GM19397 (cell line): ENCODE measurements around the gene DST.

ENCODE experiments used
- ATAC-seq: cut with Tn5 transposase; IDR thresholded peaks from one replicate; pipeline ENCODE4 v1.9.1; 2021; ENCODE audit warnings: mild to moderate bottlenecking, moderate library complexity; ENCODE audit not compliant: unreplicated experiment

Gene DST

DNA sequence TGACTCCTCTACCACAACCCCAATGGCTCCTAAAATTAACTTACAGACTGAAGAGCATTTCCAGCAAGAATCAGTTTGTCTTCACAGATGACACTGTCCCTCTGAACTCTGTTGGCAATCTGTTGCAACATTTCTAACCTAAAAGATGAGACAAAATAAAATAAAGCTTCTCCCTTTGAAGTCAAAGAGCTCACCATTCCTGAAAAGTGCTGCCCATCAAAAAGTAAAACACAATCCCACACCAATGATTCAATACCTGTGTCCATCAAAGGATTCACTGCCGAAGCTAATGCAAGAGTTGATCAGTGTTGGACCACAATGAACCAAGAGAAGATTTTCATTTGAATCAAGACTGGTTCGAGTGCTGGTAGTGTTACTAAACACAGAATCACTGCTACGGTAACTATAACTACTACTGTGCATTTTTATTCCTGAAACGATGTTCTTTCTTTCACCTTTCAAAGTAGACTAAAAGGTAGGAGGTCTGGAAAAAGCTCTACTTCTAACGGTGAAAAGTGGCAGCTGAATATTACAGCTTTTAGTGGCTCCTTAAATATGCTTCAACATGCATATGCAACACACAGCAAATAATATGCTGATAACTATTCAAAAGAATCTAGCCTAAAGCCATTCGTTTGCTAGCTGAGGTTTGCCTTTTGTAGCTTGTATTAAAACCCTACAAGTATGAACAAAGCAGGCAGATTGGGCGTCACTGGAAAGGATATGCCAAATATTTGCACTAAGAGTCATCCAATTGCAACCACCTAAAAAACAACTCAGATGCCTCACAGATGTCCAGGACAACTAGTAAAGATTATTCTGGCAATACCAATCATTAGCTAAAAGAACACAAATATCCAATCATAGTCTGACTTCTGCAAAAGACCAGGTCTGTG, at the start of gene DST:
DST (minus strand) TSS at position 524 of the 896 bp plus-strand sequence.
- ATAC-seq: no peak

DNA sequence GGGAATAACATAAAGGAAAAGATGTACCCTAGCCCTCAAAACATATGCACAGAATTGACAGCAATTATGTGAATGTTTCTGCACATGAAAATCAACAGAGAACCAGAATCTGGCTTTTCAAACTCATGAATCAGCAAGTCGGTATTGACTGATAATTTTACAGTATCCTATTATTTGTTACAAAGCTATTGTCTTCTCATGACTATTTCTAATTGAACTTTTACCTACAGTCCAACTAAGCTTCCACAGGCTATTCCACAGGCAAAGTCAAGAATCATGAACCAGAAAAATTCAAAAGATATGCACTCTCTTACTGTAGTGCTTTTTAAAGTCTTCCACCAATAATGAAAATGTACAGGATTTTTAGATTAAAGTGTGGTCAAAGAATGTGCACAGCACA, 49.1 kb upstream of the DST start:
- ATAC-seq: no peak

DNA sequence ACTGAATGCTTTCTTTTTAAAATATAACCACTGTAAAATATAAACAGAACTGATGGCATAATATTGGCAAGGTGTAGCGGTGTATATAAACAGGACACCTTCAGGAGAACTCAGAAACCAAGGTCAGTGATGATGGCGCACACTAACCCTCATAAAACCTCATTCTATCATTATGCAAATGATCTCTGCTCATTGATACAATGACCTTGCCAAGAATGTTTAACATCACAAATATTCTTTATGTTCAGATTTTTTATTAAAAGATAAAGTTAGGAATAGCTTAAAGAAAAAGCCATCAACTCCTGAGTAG, 48.6 kb upstream of the DST start:
- no peak for ATAC-seq

DNA sequence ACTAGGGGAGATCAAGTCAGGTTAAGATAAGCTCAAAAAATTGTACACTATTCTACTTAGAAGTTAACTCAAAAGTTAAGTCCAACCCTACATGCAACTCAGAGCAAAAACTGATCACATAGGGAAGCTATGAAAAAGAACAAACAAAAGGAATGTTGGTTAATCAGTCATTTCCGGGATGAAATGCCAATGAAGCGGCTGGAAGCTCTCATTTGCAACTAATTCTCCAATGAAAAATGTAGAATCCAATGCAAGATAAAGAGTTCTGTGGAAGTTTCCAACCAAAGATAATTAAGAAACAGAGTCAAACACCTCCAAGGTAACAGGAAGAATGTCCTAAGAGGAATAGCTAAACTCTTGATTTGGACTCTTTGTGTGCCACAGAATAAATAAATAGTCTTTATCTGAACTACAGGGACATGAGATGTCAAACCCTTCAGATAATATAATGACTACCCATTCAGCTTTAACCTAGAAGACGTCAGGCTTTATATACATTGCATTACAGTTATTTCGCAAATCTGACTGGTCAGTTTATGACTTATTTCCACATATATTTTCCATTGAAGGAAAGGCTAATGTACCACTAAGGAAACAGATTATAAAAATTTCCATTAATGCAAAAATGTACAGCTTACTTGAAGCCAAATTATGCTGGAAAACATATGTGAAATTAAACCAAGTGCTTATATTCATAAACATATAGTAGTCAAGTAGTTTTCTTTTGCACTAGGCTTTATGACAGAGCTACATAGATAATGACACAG, 48.0 kb upstream of the DST start:
- ATAC-seq: no peak

DNA sequence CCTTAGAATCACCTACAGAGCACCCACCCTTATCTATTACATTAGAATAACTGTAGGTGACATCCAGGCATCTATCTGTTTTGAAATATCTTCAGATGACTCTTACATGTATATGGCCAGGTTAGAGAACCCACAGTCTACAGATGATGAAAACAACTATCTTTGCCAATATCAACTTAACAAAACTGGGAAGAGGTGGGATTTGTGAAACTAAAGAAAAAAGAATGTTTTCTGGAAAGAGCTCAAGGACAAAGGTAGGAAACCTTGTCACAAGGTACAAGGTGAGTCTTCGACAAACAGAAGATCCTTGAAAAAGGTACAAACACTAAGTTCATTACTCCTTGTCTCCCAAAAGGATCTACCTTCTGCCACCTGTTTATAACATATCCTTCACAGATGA, 47.0 kb upstream of the DST start:
- ATAC-seq: no peak

DNA sequence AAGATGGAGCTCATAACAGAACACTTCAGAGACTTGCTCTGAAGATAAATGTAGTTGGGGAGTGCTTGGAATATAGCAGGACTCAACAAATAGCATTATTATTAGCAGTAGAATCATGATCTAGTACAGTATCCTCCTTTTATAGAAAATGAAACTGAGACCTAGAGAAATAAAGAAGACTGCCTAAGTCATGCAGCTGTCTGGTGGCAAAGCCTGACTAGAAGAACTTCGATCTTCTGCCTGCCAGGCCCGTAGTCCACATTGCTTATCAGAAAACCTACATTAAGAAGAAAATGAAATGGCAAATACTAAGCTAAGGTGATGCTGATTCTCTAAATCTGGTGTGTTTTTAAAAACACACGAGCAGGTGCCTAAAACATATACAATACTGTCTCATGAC, 46.4 kb upstream of the DST start:
- no peak for ATAC-seq

DNA sequence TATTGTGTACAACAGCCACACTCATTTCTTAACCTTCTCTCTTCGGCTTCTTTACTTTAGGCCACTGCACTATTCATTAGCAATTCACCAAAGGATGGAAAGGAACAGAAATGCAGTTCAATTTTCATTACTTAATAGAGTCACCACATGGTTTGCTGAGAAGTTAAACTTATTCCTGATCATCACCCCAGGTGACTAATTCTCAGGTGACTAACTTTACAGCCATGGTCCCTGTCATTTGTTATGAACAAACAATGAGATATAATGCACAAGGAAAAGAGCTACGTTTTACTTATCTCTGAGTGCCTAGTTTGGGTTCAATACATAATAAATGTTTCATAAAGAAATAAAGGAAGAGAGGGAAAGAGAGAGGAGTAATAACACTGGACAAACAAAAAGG, 45.8 kb upstream of the DST start:
- ATAC-seq: no peak

DNA sequence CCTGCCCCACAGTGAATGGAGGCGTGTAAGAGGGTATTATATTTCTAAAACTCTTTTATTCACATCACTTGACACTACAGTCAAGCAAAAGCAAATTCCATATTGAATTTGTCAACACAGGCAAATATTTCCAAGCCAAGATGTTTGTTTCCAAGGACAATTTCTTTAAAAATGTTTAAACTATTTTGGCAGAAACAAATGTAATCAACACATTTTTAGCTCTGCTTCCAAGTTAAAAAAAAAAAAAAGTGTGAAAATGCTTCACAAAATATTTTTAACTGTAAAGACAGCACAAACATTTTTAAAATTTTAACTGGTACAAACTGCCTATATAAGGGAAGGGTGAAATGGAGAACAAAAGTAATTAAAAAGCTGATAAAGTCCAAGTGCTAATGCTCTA, 44.9 kb upstream of the DST start:
- no peak for ATAC-seq

DNA sequence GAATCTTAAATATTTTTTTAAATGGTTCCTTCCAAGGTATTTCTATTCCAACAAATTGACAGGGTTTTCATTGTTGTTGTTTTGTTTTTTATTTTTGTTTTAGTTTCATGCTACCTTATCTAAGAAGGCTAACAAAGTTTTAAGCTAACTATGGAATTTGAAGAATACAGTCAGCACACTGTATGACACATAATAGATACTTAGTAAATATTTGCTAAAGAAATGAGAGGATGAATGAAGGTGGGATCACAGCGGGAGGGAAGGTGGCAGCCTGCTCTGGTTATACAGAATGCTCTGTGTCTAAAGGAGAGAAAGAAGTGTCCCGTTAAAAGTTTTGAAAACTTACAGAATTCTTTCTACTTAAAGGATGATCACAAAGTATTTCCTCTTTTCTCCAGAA, 43.7 kb upstream of the DST start:
- no peak for ATAC-seq

DNA sequence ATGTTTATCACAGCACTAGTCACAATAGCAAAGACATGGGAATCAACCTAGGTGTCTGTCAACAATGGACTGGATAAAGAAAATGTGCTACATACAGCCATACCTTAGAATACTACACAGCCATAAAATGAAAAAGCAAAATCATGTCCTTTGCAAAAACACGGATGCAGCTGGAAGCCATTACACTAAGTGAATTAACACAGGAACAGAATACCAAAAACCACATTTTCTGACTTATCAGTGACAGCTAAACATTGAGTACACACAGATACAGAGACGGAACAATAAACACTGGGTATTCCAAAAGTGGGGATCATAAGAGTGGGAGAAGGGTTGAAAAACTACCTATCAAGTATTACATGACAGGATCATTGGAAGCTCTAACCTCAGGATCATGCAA, 43.3 kb upstream of the DST start:
- ATAC-seq: no peak

DNA sequence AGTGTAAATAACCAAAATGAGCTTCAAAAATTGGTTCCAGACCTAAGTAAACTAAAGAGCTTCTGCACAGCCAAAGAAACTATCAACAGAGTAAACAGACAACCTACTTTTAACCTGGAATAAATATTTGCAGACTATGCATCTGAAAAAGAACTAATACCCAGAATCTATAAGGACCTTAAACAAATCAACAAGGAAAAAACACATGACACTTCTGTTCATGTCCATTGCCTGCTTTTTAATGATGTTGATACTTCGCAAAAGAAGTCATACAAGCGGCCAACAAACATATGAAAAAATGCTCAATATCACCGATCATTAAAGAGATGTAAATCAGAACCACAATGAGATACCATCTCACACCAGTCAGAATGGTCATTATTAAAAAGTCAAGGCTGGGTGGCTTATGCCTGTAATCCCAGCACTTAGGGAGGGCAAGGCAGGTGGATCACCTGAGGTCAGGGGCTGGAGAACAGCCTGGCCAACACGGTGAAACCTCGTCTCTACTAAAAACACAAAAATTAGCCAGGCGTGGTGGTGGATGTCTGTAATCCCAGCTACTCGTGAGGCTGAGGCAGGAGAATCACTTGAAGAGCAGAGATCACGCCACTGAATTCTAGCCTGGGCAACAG, 42.5 kb upstream of the DST start:
- no peak for ATAC-seq

DNA sequence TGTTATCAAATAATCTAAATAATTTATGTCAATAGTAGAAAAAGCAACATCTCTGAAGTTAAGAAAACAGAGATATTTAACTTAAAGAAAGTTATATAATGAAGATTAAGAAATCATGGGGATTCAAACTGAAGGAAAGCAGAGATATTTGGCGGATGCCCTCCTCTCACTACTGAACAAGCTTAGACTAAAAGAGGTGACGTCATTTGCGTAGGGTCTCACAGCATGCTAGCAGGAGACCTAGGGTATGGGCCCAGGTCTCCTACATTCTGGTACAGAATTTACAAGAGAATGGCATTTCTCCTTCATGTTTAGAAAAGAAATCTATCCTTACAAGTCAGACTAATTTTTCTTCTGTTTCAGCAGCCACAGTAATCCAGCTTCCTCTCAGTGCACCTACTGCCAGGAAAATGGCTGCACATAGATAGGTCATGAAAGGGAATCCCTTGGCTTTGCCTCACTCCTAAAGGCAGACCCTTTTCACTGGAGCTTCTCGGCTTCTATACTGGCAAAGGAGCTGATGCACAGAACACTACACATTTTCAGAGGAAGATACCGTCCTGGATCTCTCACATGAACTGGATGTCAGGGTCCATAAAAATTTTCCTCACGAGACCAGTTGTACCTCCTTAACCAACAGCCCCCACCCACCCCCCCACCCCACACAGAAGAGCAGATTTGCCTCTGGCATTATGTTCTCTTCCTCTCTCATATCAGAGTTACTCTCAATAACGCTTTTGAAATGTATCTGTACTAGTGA, 41.8 kb upstream of the DST start:
- no peak for ATAC-seq

DNA sequence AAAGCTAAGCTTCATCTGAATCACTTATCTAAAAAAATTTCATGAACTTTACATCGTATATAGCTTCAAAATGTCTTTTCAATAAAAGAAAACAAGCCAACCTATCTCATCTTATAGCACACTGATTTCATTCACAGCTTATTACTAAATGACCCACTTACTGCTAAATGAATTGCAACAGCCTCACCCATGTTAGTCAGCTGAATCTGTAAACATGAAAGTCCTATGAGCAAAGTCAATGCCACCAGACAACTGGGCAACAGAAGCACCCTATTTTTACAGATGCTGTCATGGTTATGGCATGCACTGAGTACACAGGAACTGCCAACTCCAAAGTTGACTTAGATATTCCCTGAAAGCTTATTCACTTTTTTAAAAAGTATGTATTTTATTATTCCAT, 41.2 kb upstream of the DST start:
- ATAC-seq: no peak

DNA sequence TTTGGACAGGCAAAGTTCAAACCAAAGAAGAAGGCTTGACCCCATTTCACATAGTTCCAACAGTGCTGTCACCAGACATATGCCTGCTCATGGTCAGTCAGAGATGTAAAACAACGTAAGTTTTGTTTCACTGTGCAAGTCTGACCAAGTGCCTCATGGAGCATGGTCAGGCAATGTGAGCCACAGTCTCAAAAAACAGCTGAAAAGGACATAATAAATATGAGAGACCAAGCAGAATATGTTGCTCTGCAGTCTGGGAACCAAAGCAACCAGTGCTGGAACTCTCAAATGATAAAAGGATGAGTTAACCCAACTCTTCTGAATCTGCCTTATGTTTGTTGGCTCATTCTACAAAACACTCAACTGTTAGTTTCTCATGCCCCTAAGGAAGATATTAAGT, 39.9 kb upstream of the DST start:
- ATAC-seq: no peak

DNA sequence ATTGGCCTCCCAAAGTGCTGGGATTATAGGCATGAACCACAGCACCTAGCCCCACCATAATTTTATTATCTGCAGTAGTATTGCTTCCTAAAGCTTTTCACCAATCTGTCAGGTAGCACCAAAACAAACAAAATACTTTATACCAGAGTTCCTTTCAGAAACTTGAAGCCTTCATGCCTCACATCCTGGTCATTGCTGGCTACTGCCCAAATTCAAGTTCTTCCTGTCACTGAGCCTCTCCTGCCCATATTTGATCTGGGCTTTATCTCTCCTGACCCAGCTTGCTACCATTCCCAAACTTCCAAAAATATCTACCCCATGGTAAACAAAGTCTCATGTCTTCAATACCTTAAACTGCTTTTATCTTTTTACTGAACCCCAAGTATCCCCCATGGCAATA, 34.9 kb upstream of the DST start:
- ATAC-seq: no peak

DNA sequence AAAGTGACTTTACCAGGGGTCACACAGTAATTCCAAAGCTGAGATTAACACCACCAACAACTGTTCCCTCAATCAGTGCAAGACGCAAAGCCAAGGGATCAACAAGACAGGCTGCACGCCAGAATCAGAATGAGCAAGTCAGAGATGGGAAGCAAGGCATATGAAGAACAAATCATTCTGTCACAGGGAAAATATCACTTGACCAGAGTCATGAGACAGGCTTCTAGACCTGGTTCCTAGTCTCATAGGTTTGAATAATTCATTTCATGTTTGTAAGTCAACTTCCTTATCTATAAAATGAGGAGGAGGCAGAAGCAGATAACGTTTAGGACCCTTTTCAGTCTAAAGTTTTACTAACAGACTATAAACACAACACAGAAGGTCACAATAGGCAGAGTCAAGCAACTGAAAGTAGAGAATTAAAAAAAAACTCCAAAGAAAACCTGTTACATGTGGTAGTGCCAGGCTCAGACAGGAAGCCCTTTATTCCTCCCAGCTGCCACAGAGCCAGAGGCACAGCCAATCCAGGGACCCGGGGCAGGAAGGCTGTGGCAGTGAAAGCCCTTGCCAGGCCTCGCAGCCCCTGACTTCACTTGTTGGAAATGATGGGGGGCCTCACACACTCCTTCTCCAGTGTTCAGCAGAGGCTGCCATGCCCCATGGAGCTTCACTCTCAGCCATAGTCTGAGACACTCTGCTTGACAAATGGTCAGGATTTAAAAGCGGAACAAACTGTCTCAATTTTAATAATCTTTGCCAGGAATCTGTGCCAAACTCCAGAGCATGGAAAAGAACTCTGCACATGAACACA, 29.2 kb upstream of the DST start:
- no peak for ATAC-seq

DNA sequence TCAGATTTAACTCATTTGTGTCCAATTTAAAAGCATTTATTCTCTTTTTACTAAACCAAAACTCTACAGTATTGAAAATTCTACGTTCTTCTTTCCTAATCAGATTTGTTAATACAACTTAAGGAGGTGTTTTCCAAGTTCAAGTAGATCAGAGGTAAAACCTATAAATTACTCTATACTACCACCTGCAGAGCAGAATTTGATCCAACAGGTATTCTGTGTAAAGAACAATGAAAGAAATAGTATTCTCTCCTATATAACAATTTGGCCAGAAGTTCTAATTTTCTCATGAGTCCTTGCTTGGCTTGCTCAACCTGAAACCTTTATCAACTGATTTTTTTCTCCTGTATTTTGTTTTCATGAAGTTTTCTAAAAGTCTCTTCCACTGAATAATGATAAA, 28.5 kb upstream of the DST start:
- ATAC-seq: no peak

DNA sequence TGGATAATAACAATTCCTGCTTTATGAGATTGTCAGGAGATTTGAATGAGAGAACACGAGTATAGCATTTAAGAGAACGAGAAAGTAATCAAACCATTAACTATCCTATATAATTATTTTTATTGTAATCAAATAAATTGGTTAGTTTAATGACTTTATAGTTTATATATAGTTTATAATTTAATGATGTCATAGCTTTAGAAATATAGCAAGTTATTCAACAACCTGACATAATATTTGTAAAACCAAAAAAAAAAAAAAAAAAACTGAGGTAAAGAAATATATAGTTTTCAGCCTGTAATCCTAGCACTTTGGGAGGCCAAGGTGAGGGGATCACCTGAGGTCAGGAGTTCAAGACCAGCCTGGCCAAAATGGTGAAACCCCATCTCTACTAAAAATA, 26.4 kb upstream of the DST start:
- ATAC-seq: no peak

DNA sequence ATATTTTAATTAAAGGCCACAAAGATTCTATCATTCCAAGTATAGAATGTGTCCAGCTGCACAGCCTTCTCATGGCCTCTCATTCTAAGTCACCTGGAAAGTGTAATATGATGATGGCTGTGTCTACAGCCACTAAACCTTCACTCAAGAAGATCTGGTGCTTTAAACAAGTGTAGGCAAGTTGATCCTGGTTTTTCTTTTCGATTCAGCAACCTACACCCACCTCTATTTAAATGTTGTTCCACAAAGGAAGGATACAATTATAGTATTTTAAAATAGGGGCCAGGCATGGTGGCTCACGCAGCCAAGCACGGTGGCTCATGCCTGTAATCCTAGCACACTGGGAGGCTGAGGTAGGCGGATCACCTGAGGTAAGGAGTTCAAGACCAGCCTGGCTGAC, 25.5 kb upstream of the DST start:
- no peak for ATAC-seq

DNA sequence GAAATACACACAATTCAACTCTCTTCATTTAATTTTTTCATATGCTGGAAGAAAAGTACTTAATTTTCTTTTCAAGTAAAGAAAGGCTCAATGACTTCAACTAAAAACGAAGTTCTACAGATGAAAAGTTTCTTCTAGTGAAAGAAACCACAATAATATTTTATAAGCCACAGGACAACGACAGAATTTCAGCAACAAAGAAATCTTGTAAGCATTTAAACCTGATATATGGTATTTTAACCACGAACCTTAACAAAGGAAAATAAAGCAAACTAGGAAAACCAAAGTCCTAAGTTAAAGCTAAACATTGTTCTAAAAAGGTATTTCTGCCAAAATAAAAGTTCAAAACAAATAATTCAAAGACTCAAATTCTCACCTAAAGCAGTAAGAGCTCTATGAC, 24.6 kb upstream of the DST start:
- no peak for ATAC-seq

DNA sequence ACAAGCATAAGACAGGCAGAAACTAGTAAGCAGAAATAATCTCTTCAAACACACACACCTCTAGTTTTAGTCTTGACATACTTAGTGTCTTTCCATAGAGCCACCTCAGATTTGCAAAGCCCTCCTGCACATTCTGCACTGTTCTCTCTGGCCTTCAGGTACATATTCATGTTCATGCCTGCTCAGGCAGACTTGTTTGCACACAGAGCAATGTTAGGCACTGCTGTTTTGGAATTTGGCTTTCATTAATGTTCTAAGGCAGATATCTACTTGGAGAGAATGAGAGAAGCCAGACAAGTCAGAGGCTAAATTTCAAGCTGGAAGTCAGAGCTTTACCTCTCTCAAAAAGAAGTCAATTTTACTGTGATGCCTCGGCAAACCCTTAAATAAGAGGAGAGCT, 21.3 kb upstream of the DST start:
- no peak for ATAC-seq
